HG02970 (cell line): ENCODE data around the gene MPP7.
"Not testable (repeated sequence)": the region's sequence is repeated elsewhere in the genome, so short reads cannot be mapped to it uniquely, and the experiment has no call there.

Source experiments
- ATAC-seq: cut with Tn5 transposase; IDR thresholded peaks from one replicate; pipeline ENCODE4 v1.9.1; 2021; ENCODE audit warnings: mild to moderate bottlenecking, moderate library complexity, moderate number of reproducible peaks; ENCODE audit not compliant: unreplicated experiment, low FRiP score

Gene MPP7

GRCh38 chr10:28302638-28303488 lies at the start of gene MPP7:
Gene MPP7, minus strand, starts transcription at chr10:28303064. Its CDS starts 64,460 bp downstream, at chr10:28238604.
- ATAC-seq: peak; percentile 100

- ATAC-seq: no peak
Observed at GRCh38 chr10:28349892-28350291, 47.0 kb upstream of the MPP7 start.

- ATAC-seq: no peak
Observed at GRCh38 chr10:28343987-28344895, 41.4 kb upstream of the MPP7 start.

DNA sequence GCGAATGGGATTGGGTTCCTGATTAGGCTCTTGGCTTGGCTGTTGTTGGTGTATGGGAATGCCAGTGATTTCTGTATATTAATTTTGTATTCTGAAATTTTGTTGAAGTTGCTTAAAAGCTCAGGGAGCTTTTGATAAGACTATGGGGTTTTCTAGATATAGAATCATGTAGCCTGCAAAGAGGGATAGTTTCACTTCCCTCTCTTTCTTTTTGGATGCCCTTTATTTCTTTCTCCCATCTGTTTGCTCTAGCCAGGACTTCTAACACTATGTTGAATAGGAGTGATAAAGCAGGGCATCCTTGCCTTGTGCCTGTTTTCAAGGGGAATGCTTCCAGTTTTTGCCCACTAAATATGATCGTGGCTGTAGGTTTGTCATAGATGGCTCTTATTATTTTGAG lies 40.4 kb upstream of the MPP7 start:
- no peak for ATAC-seq

DNA sequence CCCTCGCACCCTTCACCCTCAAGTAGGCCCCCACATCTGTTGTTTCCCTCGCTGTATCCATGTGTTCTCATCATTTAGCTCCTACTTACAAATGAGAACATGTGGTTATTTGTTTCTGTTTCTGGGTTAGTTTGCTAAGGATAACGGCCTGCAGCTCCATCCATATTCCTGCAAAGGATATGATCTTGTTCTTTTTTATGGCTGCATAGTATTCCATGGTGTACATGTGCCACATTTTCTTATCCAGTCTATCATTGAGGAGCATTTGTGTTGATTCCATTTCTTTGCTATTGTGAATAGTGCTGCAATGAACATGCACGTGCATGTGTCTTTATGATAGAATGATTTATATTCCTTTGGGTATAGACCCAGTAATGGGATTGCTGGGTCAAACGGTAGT lies 38.8 kb upstream of the MPP7 start:
- not testable (repeated sequence) for ATAC-seq

DNA sequence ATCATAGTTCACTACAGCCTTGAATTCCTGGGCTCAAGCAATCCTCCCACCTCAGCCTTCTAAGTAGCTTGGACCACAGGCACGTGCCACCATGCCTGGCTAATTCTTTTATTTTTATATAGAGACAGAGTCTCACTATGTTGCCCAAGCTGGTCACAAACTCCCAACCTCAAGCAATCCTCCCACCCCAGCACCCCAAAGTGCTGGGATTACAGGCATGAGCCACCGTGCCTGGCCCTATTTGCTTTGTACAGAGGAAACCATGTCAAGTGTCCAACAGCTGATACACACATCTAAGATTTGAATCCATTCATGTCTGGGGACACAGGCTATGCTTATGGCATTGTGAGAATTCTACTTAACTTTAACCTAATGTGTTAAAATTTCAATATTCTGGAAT lies 29.9 kb upstream of the MPP7 start:
- no peak for ATAC-seq

- no peak for ATAC-seq
Observed at GRCh38 chr10:28331841-28332240, 29.0 kb upstream of the MPP7 start.

GRCh38 chr10:28331066-28331465 lies 28.2 kb upstream of the MPP7 start:
- no peak for ATAC-seq

DNA sequence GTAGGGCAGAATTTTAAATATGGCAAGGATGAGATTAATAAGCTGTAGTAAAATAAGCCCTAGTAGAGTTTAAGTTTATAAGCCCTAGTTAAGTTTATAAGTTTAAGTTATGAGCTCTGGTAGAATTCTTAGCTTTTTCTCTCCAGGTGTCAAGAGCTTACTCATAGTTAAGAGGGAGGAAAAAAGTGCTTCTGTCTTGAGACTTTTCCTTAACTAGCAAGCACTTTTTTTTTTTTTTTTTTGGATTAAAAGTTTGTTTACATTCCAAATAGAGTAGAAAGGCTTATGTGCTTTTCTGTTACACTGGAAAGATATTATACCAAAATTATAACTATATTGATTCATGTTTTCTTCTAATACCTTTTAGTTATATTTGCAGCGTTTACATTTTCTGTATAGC lies 25.5 kb upstream of the MPP7 start:
- ATAC-seq: no peak

GRCh38 chr10:28327491-28327880 lies 24.6 kb upstream of the MPP7 start:
- no peak for ATAC-seq

GRCh38 chr10:28326516-28327490 lies 23.9 kb upstream of the MPP7 start:
- ATAC-seq: no peak

- ATAC-seq: no peak
Observed at GRCh38 chr10:28320799-28321198, 17.9 kb upstream of the MPP7 start.

DNA sequence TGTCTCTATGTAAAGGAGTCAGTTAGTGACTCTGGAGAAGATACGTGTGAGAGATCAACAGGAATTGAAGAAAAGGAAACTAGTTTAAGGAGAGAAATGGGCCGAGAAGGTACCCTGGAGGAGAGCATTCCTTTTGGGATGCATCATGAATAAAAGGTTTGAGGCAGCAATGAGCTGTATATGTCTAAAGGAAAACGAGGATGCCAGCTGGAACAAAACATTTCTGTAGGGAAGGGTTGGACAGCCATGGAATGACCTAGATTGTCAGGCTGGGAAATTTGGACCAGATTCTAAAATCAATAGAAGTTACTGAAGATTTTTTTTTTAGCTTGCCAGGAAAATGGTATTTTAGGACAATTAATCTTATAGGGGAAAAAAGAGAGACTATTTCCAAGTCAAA lies 17.2 kb upstream of the MPP7 start:
- ATAC-seq: no peak

DNA sequence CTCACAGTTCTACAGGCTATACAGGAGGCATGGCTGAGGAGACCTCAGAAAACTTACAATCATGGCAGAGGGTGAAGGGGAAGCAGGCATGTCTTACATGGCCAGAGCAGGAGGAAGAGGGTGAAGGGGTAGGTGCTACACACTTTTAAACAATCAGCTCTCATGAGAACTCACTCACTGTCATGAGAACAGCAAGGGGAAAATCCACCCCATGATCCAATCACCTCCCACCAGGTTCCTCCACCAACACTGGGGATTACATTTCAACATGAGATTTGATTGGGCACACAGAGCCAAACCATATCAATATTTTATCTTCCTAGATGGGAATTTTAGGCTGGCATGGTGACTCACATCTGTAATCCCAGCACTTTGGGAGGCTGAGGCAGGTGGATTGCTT lies 16.2 kb upstream of the MPP7 start:
- not testable (repeated sequence) for ATAC-seq

DNA sequence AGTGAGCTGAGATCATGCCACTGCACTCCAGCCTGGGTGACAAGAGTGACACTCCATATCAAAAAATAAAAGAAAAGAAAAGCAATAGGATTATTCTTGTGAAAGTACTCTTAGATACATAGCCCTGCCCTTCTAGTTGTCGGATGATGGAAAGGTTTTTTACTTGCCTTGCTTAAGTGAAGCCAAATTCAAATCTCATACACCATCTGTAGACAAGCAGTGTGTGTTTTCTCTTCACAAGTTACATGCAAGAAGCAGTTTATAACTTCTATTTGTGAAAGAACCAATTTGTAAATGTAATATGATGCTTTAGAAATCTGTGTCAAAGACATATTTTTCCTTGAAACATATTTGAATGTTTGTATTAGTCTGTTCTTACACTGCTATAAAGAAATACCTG lies 15.8 kb upstream of the MPP7 start:
- no peak for ATAC-seq

- ATAC-seq: no peak
Observed at GRCh38 chr10:28317760-28318159, 14.9 kb upstream of the MPP7 start.

DNA sequence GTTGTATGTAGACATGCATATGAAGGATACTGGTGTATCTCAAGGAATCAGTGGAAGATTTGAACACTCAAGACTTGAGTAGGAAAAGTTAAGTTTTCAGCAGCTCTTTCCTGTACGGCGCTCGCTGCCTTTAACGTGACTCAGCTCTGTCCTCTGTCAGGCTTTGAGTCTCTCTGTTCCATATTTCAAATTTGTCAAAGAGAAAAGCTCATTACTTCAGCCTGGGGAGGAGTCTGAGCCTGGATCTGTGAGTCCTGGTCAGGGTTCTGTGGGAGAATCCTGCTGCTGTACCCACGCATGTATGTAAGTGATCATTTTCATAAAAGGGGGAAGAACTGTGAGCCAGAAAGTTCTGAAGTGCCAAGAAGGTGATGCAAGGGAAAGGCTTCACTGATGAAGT lies 13.8 kb upstream of the MPP7 start:
- ATAC-seq: no peak

GRCh38 chr10:28315140-28315539 lies 12.3 kb upstream of the MPP7 start:
- ATAC-seq: no peak

DNA sequence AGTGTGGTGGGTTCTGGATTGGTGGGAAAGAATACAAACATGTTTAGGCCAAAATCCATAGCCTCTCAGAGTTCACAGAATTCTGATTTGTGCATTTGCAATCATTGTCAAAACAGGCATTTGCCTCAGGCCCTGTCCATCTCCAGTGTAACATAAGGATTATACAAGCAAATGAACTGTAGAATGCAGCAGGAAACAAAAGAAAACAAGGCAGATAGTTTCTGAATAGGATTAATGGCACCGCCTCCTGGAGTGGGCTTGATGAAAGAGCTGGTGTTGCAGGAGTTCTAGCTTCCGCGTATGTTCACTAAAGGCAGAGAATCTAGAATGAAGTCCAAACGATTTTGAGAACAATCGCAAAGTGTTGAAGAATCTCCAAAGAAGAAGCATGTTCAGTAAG lies 11.3 kb upstream of the MPP7 start:
- ATAC-seq: no peak

DNA sequence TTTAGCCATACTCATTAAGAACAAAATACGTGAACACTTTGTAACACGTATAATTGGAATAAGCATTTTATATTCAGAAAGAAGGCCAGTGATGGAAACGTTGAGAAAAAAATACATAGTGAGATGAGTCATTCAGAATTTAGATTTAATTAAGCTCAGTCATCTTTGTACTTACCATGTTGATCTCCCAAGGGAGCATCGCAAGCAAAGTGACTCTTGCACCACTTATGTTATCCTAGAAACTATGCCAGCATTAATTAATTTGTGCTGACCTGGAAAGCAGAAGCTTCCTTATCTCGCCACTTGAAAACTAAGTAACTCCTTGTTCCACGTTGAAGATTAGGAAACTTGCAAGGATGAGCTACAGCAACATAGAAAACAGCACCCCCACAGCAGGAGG lies 9.7 kb upstream of the MPP7 start:
- ATAC-seq: no peak
